Measurements from ENCODE around the gene ABCA1.

DNA sequence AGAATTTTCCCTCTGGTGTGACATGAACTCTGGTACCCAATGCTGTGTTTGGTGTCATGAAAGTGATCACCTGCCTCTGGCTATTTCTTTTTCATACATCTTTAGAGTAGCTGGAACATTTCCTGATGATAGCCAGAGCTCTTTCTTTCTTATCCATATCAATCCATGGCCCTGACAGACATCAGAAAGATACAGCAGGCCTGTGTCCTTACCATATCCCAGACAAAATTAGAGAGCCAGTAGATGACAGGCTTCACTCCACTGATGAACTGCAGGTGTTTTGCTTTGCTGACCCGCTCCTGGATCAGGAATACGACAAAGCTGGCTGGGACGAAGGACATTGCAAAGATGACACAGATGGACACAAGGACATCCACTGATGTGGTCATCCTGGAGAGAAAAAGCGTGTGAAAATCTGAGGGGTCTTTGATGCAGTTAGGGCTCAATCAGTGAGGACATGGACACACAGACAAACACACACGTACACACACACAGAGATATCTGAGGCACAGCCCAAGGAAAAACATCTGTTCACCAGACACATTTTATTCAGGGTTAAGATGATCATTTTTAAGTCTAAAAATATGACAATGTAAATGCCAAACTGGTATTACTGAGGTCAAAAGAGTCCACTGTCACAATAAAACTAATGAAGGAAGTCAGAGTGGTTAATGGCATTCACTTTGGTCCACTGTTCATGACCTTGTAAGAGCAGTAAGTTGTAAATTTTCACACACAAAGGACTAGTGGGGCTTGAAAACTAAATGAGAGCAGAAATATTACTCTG is 129.6 kb downstream of the ABCA1 start:
- TF ChIP-seq, protein P1, sequence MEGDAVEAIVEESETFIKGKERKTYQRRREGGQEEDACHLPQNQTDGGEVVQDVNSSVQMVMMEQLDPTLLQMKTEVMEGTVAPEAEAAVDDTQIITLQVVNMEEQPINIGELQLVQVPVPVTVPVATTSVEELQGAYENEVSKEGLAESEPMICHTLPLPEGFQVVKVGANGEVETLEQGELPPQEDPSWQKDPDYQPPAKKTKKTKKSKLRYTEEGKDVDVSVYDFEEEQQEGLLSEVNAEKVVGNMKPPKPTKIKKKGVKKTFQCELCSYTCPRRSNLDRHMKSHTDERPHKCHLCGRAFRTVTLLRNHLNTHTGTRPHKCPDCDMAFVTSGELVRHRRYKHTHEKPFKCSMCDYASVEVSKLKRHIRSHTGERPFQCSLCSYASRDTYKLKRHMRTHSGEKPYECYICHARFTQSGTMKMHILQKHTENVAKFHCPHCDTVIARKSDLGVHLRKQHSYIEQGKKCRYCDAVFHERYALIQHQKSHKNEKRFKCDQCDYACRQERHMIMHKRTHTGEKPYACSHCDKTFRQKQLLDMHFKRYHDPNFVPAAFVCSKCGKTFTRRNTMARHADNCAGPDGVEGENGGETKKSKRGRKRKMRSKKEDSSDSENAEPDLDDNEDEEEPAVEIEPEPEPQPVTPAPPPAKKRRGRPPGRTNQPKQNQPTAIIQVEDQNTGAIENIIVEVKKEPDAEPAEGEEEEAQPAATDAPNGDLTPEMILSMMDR (IDR thresholded peaks at IDR 0.05) = no peak
- no peak for TF ChIP-seq POLR2AphosphoS5 (IDR thresholded peaks at IDR 0.05; ENCODE audit: insufficient read depth in 1 of 2, low read depth in 1 of 2)
- TF ChIP-seq POLR2A (IDR thresholded peaks at IDR 0.05) = no peak

Data from vagina (tissue), 2 donors.